A673 (cell line): ENCODE data around the gene PDE9A. TPM values are rescaled to one million over a fixed set of nuclear protein-coding genes. Genes with fewer than 3 reads are reported as not detected.

Experiments used
- BruUV-seq: library from RNA; stranded (reverse); fragments of 400-500 nt; replicated peaks from 2 replicates; lab custom pipeline; 2021; lab: Mats Ljungman, UMichigan
- CTCF ChIA-PET: fragments of 300-600 bp; sonication (Branson Sonifier 250); formaldehyde crosslinking; loops from one replicate; lab custom pipeline; 2022; ENCODE audit warnings: antibody characterized with exemption; lab: Charles Lee
- POLR2A ChIA-PET: fragments of 300-600 bp; sonication (Branson Sonifier 250); formaldehyde crosslinking; loops from one replicate; lab custom pipeline; 2022; ENCODE audit warnings: antibody characterized with exemption; ENCODE audit not compliant: low non-redundant PET; lab: Charles Lee
- DNase-seq: peaks from one replicate; pipeline ENCODE4 v3.0.0-alpha.2; 2015; ENCODE audit warnings: low spot score
- H3K27ac ChIP-seq: fragments of 200-600 bp; sonication (generic); 2 replicates; pipeline ENCODE4 v1.5.1; 2016; ENCODE audit warnings: mixed run types, low read depth, mild to moderate bottlenecking, mixed read lengths, antibody characterized with exemption, low read length; ENCODE audit not compliant: poor library complexity, severe bottlenecking
- H3K27me3 ChIP-seq: fragments of 200-600 bp; sonication (generic); replicated peaks from 2 replicates; pipeline ENCODE4 v1.6.1; 2017; ENCODE audit warnings: mixed run types, low read depth, mild to moderate bottlenecking, mixed read lengths, antibody characterized with exemption, low read length; ENCODE audit not compliant: insufficient read depth, poor library complexity
- H3K36me3 ChIP-seq: fragments of 200-600 bp; sonication (generic); 2 replicates; pipeline ENCODE4 v1.6.1; 2016; ENCODE audit warnings: mixed run types, mild to moderate bottlenecking, mixed read lengths, antibody characterized with exemption, low read length; ENCODE audit not compliant: insufficient read depth, poor library complexity, severe bottlenecking
- H3K4me1 ChIP-seq: fragments of 200-600 bp; sonication (generic); 2 replicates; pipeline ENCODE4 v1.6.1; 2017; ENCODE audit warnings: mixed run types, mild to moderate bottlenecking, mixed read lengths, antibody characterized with exemption, low read length; ENCODE audit not compliant: insufficient read depth, poor library complexity, severe bottlenecking
- H3K4me3 ChIP-seq: fragments of 200-600 bp; sonication (generic); 2 replicates; pipeline ENCODE4 v1.5.1; 2016; ENCODE audit warnings: low read depth, mixed run types, mild to moderate bottlenecking, mixed read lengths, low read length; ENCODE audit not compliant: poor library complexity, severe bottlenecking
- H3K9me3 ChIP-seq: fragments of 200-600 bp; sonication (generic); 2 replicates; pipeline ENCODE4 v1.6.1; 2016; ENCODE audit warnings: mixed run types, low read depth, mild to moderate bottlenecking, mixed read lengths, antibody characterized with exemption, low read length; ENCODE audit not compliant: poor library complexity, severe bottlenecking
- CTCF ChIP-seq: fragments of 300-800, 200-600 bp; sonication (generic); conservative IDR thresholded peaks from 2 replicates; pipeline ENCODE4 v1.5.1; 2017; ENCODE audit warnings: low read depth, mild to moderate bottlenecking, antibody characterized with exemption, low read length, moderate library complexity, mixed read lengths
- EZH2 ChIP-seq: fragments of 200-600 bp; sonication (generic); IDR thresholded peaks from 2 replicates; pipeline ENCODE4 v1.6.1; 2017; ENCODE audit warnings: borderline replicate concordance, low read depth, mild to moderate bottlenecking, mixed read lengths, antibody characterized with exemption, low read length; ENCODE audit not compliant: poor library complexity, severe bottlenecking
- intact Hi-C: fragments of 100-400 bp; cut with micrococcal nuclease; formaldehyde crosslinking; loops from one replicate; pipeline ENCODE4 v1.10.0; 2022; ENCODE audit not compliant: unreplicated experiment
- total RNA-seq: library from RNA; stranded (reverse); gene quantifications from 2 replicates; pipeline ENCODE4 v1.2.3, GENCODE V29; 2021

PDE9A gene
- total RNA-seq, 1 experiment from 2014 or later: 14.3 TPM

GRCh38 chr21:42763581-42764442 is 110.4 kb downstream of the PDE9A start:
- CTCF ChIA-PET: no interaction called here
- no TSS peak for BruUV-seq
- H3K9me3 ChIP-seq: no peaks in the 10 kb centered on the region
- no peak overlapping the region for H3K27ac ChIP-seq
- no peaks in the 10 kb centered on the region for H3K27me3 ChIP-seq
- no peaks in the 10 kb centered on the region for H3K4me1 ChIP-seq
- no peaks in the 10 kb centered on the region for H3K36me3 ChIP-seq
- DNase-seq: no peak
- intact Hi-C loops: no loop called here
- POLR2A ChIA-PET: no interaction called here
- TF ChIP-seq EZH2: no peak
- TF ChIP-seq CTCF: no peak
- no peak overlapping the region for H3K4me3 ChIP-seq

- ChIA-PET CTCF (no interaction called here), POLR2A (no interaction called here)
- TF ChIP-seq CTCF (no peak), EZH2 (no peak)
- DNase-seq: no peak
- Histone ChIP-seq H3K27ac (no peak overlapping the region), H3K4me3 (no peak overlapping the region), H3K27me3 (no peaks in the 10 kb centered on the region), H3K9me3 (no peaks in the 10 kb centered on the region), H3K4me1 (no peaks in the 10 kb centered on the region), H3K36me3 (no peaks in the 10 kb centered on the region)
- intact Hi-C loops: no loop called here
- BruUV-seq: no TSS peak
Measured at GRCh38 chr21:42764443-42764760, 111.0 kb downstream of the PDE9A start.

GRCh38 chr21:42764883-42765282 is 111.5 kb downstream of the PDE9A start:
- BruUV-seq: no TSS peak
- CTCF ChIA-PET: no interaction called here

More at GRCh38 chr21:42764883-42765282, 111.5 kb downstream of the PDE9A start:
- no peak for DNase-seq
- no peaks in the 10 kb centered on the region for H3K4me1 ChIP-seq
- no peak overlapping the region for H3K27ac ChIP-seq
- POLR2A ChIA-PET: no interaction called here
- intact Hi-C loops: no loop called here
- H3K4me3 ChIP-seq: no peak overlapping the region
- TF ChIP-seq CTCF (no peak), EZH2 (no peak)
- H3K27me3 ChIP-seq: no peaks in the 10 kb centered on the region
- H3K9me3 ChIP-seq: no peaks in the 10 kb centered on the region
- no peaks in the 10 kb centered on the region for H3K36me3 ChIP-seq
